Small intestine (tissue), 7 donors: Measurements from ENCODE around the gene KEL. TPM values are rescaled to one million over a fixed set of nuclear protein-coding genes. Genes with fewer than 3 reads are reported as not detected.

Source experiments
- DNase-seq, 2 donors: peaks; one replicate each; pipeline versions ENCODE4 v3.0.0 to v3.0.0-alpha.2; 2013
- FAIRE-seq: peaks from 2 replicates; lab custom pipeline; 2012; peaks lifted over from hg19 to GRCh38; lab: Jason Lieb, UNC
- H3K27ac ChIP-seq, 3 donors: one replicate each; pipeline ENCODE4 v1.5.1; 2013; ENCODE audit warnings: low read length in 2 of 3, mild to moderate bottlenecking in 2 of 3, control low read depth in 1 of 3, inconsistent platforms in 1 of 3, low read depth in 1 of 3, moderate library complexity in 1 of 3
- H3K27me3 ChIP-seq, 3 donors: one replicate each; pipeline ENCODE4 v1.6.1; 2013; ENCODE audit warnings: low read length in 3 of 3, inconsistent platforms in 1 of 3; ENCODE audit not compliant: control insufficient read depth in 3 of 3, insufficient read depth in 3 of 3
- H3K36me3 ChIP-seq, 3 donors: one replicate each; pipeline ENCODE4 v1.6.1; 2013; ENCODE audit warnings: low read length in 3 of 3, inconsistent platforms in 1 of 3, low read depth in 1 of 3, mild to moderate bottlenecking in 1 of 3, moderate library complexity in 1 of 3; ENCODE audit not compliant: control insufficient read depth in 3 of 3, insufficient read depth in 2 of 3
- H3K4me1 ChIP-seq, 3 donors: one replicate each; pipeline ENCODE4 v1.6.1; 2013; ENCODE audit warnings: low read length in 2 of 3, inconsistent platforms in 1 of 3, low read depth in 1 of 3, mild to moderate bottlenecking in 1 of 3, moderate library complexity in 1 of 3; ENCODE audit not compliant: control insufficient read depth in 3 of 3, insufficient read depth in 2 of 3
- H3K4me3 ChIP-seq, 3 donors: one replicate each; pipeline ENCODE4 v1.5.1; 2013; ENCODE audit warnings: low read length in 3 of 3, control low read depth in 1 of 3, inconsistent platforms in 1 of 3, low read depth in 1 of 3, mild to moderate bottlenecking in 1 of 3, moderate library complexity in 1 of 3
- H3K9me3 ChIP-seq, 2 donors: one replicate each; pipeline ENCODE4 v1.6.1; 2013; ENCODE audit warnings: low read depth in 1 of 2, low read length in 1 of 2; ENCODE audit not compliant: control insufficient read depth in 2 of 2, insufficient read depth in 1 of 2
- WGBS, 3 donors: extraction: QIAGEN DNeasy Blood & Tissue Kit; methylation state at CpG; one replicate each; pipeline ENCODE4 v1.1.7; 2013; 5-methylcytosine and 5-hydroxymethylcytosine counted together
- polyA plus RNA-seq, 4 donors: library from polyadenylated mRNA; stranded (reverse) in 3 of 4; unstranded in 1 of 4; fragments of 200-250 nt in 3 of 4; fragments of 120-200 nt in 1 of 4; gene quantifications; one replicate each; pipeline versions ENCODE4 v1.2.1 to v1.2.3, GENCODE V29; 2013
- donor health status: healthy with polysubstance abuse.
- donor health status: control.
- donor health status: control.
- donor health status: Bipolar disorder and iron deficiency.
- donor health status: healthy.

The KEL gene
- polyA plus RNA-seq, 4 donors: 0.13 to 6.6 TPM; not detected in 2

DNA sequence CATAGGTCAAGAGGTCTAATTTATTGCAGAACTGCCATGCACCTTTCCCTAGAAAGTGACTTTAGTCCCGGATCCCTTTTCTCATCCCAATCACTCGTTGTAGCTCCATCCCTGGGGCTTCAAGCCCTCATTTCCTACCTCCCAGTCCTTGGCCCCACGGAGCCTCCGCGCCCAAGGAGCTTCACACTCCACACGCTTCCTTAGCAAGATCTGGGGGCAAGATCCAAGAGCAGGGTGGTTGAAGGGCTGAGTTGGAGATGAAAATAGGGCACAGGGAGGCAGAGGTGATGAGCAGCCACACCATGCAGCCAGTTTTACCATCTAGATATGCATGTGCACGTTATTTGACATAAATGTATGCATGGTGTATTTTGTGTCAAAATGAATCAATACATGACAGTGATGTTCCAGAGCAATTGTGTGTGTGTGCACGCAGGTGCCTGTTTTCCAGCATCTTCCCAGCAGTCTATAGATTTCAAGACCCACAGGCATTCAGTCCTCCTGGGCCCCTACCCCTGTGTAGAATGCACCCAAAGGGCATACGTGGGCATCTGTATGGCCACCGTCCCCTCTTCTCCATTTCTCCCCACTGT is 70.6 kb downstream of the KEL start:
- no peak for DNase-seq
- 81 to 85% (median 83%) methylated on average over 10 of the region's 10 CpGs for WGBS, 3 donors
- no peak overlapping the region for H3K4me3 ChIP-seq
- FAIRE-seq: no peak
- H3K27ac ChIP-seq: no peak overlapping the region
- H3K27me3 ChIP-seq: peaks cover 0 to 2% (median 0%) of the 10 kb centered on the region in 3 donors
- peaks cover 0 to 46% (median 9%) of the 10 kb centered on the region in 3 donors for H3K4me1 ChIP-seq
- no peaks in the 10 kb centered on the region for H3K9me3 ChIP-seq
- no peaks in the 10 kb centered on the region for H3K36me3 ChIP-seq

Other genes with a start within 250 kb of the KEL start
- 10 to 100 TPM in 3 of 4 donors, under 1 TPM in 1; 0.06 to 28.2 (median 15.0) TPM for gene PRSS1, start 212.9 kb downstream of the KEL start, polyA plus RNA-seq
- 100 to 1,000 TPM in 2 of 4 donors, 10 to 100 TPM in 1, under 1 TPM in 1; 0.80 to 814 (median 123) TPM for gene PRSS2, start 191.4 kb downstream of the KEL start, polyA plus RNA-seq
- gene EPHB6, start 107.3 kb downstream of the KEL start, polyA plus RNA-seq: 10 to 100 TPM in 2 of 4 donors, 1 to 10 TPM in 2; 1.7 to 26.2 (median 11.8) TPM
- gene TRPV6, start 76.6 kb downstream of the KEL start, polyA plus RNA-seq: 10 to 100 TPM in 2 of 4 donors, 1 to 10 TPM in 1, under 1 TPM in 1; 0.22 to 27.3 (median 15.9) TPM
- gene TRPV5, start 28.6 kb downstream of the KEL start, polyA plus RNA-seq: under 1 TPM in 2 of 4 donors, not detected in 2; 0.01 to 0.03 TPM
- under 1 TPM in 1 of 4 donors, not detected in 3; 0.19 TPM for gene LLCFC1, start 22.9 kb downstream of the KEL start, polyA plus RNA-seq
- not detected for gene OR9A2, start 64.8 kb upstream of the KEL start, polyA plus RNA-seq
- not detected for gene OR6V1, start 90.0 kb upstream of the KEL start, polyA plus RNA-seq
- not detected for gene PIP, start 169.7 kb upstream of the KEL start, polyA plus RNA-seq
- gene TAS2R39, start 221.1 kb upstream of the KEL start, polyA plus RNA-seq: not detected